HG03097 (cell line): Measurements from ENCODE around the gene RNU6-8.
A peak's percentile ranks its signal among the peaks of the same experiment; 100 is the strongest.

Source experiments
- ATAC-seq: cut with Tn5 transposase; IDR thresholded peaks from one replicate; pipeline ENCODE4 v1.9.1; 2021; ENCODE audit not compliant: unreplicated experiment, low FRiP score

Gene RNU6-8

DNA sequence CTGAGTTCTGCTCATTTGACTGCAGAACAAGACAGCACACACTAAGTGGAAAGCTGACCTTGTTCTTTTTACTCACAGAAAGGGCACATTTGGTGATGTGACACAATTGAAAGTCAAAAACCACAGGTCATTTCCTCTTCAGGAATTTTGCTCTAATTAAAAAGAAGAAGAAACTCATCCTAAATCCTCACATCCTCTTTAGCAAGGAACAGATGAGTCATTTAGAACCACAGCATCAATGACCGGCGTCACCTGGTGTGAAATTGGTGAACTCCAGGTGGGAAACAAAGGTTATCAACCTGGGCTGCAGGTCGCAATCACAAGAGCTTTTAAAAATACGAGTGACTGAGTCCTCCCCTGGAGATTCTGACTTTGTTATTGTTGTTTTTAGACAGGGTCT, 2.9 kb upstream of the RNU6-8 start:
- no peak for ATAC-seq

- ATAC-seq: no peak
These were observed 2.5 kb upstream of the RNU6-8 start for GRCh38 chr14:32205554-32205953.

GRCh38 chr14:32203928-32204357, 874 bp upstream of the RNU6-8 start:
- no peak for ATAC-seq

- ATAC-seq: no peak
These were observed 525 bp downstream of the RNU6-8 start for GRCh38 chr14:32202491-32202997.

- no peak for ATAC-seq
These were observed 1.1 kb downstream of the RNU6-8 start, which contains the start of gene RNU6-7 for GRCh38 chr14:32201816-32202490. Gene RNU6-7, plus strand, starts transcription at chr14:32202045.

DNA sequence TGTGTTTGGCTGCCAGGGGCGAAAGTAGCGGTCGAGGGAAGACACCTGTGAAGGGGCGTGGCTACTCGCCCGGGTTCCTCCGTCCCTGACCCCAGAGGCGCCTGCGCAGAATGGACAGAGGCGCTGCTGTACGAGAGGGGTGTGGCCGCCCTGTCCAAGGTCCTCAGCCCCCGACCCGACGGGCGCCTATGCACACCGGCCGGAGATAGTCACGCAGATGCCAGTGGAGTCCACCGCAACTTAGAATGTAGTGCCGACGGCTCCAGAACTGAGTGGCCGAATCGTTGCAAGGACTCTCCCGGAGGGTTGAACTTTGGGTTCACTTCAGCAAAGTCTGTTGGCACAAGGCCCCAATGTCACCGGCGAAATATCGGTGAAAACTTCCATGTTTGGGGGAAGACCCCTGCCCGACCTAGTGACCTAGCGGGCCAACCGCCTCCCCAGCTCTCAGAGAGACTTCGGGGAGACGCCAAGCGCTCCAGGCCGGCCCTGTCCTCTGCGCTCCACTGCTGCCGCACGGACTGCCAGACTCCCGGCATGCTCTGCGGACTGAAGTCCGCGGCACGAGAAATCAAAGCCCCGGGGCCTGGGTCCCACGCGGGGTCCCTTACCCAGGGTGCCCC, 1.8 kb downstream of the RNU6-8 start:
- ATAC-seq: peak; percentile 51

DNA sequence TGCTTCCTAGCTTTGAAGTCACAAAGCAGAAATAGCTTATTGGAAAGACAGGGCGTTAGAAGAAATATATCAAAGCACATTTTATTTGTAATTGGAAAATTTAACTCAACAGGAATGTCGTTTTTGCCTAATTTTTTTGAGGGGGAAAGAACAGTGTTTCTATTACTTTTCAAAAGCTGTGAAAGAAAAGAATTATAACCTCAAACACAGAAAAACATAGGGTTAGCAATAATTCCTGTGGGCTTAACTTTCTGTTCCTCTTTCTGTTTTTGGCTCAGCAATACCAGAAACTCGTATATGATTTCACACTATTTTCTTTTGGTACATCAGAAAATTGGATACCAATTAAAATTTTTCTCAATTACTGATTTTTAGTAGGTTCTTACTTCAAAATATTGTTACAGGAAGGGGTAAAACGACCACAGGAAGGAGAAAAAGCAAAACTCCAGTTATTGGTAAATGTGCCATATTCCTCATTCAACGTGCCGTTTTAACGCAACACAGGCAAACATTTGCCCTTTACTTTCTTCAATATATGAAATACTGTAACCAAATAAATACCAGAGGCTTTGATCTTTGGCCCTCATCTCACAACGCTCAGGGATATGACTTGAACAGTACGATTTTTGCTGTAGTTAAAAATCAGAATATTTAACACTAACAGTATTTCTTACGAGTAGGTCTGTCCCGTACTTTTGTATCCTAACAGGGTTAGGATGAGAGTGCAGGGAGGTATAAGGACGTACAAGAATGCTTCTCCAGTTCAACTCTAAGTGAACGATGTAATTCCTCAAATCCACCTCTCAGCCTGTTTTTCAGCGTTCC, 2.5 kb downstream of the RNU6-8 start:
- ATAC-seq: peak; percentile 2

DNA sequence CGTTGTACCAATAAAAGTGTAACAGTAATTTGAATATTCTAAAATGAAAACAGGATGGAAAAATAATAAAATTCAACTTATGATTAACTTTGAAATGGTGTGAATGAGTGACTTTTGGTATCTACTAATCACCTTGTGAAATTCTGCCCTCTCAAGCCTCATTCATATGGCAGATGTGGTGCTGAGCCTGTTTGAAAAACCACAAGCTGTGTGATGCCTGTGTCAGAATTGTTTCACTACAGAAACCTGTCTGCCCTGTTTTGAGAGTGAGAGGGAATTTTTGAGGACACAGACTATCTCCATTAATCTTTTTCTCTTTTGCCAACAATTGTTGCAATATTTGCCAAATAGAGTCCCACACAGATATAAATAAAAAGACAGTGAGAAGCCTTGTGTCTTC, 5.2 kb downstream of the RNU6-8 start:
- ATAC-seq: peak; percentile 53

- no peak for ATAC-seq
These were observed 7.4 kb downstream of the RNU6-8 start for GRCh38 chr14:32195636-32196035.

GRCh38 chr14:32193532-32193931, 9.5 kb downstream of the RNU6-8 start:
- ATAC-seq: no peak

DNA sequence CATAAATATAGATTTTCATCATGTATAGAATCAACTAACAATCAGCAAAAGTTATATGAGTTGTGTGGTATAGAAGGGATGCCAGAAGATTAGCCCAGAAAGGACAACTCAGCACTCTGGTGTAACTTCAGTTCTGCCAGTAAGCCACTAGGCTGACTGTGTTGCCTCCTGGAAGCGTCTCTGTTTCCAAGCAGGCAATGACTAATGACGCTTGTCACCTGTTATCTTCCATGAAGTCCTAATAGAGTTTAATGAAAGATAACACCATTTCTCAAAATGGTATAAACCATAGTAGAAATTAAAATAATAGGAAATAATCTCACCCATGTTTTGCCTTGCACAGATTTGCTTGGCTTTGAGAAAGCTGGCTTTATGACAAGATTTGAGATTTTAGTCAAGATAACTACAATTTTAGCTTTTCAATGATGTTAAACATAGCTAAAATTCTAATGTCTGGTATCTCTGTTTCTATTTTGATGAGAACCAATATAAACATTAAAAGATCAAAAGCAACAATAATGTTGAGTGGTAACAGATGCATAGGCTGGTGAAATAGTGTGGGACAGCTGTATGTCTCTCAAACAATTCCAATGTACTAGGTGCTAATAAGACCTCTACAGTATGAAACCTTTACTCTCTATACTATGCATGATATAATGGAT, 10.2 kb downstream of the RNU6-8 start:
- no peak for ATAC-seq

DNA sequence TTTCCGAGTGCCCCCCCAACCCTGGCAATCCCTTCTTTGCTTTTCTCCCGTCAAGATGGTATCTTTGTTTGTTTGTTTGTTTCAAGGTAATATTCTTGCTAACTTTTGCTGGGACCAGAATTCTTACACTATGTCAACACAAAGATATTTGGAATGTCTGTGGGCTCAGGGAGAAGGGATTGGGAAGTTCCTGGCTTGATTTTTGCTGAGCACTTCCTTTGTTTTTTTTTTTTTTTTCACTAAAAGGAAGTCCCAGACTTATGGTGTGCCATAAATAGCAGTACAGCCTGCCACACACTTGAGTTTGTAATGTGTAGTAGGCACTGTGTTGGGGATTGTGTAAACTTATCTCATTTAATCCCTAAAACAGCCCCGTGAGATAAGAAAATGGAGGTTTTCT, 12.4 kb downstream of the RNU6-8 start:
- no peak for ATAC-seq

- no peak for ATAC-seq
These were observed 13.3 kb downstream of the RNU6-8 start for GRCh38 chr14:32189811-32190210.

DNA sequence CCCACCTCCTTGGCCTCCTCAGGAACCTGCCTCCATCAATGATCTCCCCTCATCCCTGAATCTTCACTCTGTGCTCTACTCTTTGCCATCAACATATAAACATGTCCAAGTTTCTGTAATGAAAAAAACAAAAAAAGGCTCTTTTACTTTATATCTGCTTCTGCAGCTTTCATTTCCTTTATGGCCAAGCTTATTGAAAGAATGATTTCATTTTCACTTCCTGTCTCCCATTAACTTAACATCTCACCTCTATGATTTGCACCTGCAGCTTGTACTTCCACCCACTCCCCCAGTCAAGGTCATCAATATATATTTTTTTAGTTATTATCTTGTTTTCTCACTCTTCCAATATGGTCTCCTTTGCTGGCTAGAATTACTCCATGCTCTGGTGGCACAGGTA, 16.8 kb downstream of the RNU6-8 start:
- no peak for ATAC-seq

- ATAC-seq: no peak
These were observed 18.0 kb downstream of the RNU6-8 start for GRCh38 chr14:32185097-32185496.

DNA sequence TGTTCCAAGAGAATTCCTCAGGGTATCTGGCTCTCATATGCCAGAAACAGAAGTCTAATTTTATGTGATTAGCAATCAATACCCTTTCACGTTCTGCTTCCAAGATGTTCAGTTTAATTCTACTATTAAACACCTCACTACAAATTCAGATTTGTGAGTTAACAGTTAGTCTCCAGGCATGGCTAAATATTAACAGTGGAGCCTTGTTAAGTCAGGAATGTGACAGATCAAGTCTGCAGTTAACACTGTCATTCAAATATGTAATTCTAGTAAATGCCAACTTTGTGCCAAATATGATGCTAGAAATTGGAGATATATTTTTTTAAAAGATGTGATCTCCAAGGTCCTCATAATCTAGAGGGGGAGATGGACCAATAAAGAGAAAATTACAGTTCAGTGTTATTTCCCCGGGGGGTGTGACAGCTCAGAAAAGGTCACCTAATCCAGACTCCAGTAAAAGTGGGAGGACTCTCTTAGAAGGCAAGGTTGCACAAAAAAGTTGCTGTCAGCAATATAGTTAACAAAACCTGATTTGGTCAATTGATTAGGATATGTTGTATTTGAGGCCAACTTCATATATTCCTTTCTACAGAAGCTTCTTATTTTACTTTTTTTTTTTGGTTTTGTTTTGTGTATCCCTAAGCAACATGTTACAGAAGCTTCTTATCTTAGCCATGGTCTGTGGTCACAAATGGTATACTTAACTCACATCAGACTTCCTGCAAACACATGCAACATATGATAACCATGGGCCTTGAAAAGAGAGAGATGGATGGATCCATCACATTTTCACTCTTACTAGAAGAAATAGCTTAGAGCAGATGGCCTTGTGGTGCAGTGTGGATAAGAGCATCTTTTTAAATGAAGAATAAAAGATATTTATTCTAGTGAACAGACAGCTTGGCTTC, 19.7 kb downstream of the RNU6-8 start:
- no peak for ATAC-seq

GRCh38 chr14:32171469-32171868, 31.6 kb downstream of the RNU6-8 start:
- no peak for ATAC-seq

DNA sequence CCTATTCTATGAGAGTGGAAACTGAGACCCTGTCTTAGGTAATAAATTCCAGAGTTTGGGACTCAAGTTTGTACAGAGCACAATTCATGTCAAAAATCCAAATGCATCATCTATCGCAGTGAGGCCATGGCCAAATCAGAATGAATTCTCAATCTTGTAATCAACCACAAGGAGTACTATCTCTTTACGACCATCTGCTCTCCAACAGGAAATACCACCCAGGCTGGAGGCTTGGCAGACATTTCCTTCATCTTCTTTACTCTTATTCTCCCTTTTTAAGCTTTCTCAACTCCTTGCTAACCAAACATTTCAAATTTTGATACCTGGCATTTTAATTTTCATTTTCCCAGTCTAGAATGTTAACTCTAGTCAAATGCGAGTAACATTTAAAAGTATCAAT, 33.9 kb downstream of the RNU6-8 start:
- ATAC-seq: no peak

- no peak for ATAC-seq
These were observed 35.2 kb downstream of the RNU6-8 start for GRCh38 chr14:32167907-32168306.

- no peak for ATAC-seq
These were observed 36.1 kb downstream of the RNU6-8 start for GRCh38 chr14:32166924-32167323.
